Activated T-cell treated with anti-CD3 and anti-CD28 coated beads for 4 hours (primary cell): Measurements from ENCODE around the gene GP1BB.

ENCODE experiments used
- DNase-seq: peaks from one replicate; pipeline ENCODE4 v3.0.0-alpha.2; 2020

The GP1BB gene

DNA sequence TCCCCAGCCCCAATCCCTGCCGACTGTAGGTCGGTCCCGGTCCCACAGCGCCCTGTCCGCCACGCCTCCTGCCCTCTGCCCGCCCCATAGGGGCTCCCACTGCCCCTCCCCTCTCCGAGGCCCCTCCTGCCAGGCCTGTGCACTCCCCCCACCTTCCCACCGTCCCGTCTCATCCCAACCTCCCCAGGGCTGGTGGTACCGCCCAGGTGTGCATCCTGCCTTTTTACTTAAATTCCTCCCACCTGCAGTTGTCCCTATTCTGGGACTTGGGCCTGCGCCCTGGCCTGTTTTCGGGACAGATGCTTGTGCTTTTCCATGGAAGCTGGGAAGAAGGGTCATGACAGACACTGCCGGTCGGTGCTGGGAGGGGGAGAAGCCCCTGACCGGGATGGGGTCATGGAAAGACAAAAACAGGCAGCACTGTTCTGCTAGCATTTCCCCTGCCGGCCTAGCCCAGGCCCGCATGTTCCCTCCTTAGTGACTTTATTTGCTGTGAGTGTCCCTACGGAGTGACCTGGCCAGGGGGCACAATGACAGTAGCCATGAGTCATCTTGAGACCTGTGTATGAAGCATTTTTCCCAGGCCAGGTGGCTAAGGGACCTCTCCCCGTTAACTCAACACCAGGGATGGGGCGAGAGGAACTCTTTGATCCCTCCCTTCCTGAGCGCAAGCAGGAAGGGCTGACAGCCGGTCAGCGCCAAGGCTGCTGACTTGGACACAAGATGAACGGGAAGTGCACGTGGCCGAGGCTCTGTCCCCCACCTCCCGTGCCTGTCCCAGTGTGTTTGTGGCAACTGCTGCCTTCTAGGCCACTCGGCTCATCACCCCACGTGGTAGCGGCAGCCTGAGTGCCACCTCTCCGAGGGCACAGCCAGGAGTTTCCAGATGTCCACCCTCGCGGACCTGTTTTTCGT is 44.3 kb downstream of the GP1BB start:
- no peak for DNase-seq

DNA sequence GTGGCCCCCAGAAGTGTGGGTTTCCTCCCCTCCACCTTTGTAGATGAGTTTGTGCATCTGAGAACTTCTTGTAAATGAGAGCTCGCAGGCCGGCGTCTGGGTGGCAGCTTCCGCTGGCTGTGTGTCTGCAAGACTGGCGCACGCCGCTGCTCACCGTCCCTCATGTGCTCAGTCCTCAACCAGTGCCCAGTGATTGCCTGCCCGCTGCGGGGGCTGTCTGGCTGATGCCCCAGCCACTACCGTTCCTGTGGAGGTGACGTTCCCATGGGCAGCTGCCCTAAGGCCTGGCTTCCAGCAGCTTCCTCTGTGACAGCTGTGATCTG is 46.0 kb downstream of the GP1BB start:
- DNase-seq = no peak

DNA sequence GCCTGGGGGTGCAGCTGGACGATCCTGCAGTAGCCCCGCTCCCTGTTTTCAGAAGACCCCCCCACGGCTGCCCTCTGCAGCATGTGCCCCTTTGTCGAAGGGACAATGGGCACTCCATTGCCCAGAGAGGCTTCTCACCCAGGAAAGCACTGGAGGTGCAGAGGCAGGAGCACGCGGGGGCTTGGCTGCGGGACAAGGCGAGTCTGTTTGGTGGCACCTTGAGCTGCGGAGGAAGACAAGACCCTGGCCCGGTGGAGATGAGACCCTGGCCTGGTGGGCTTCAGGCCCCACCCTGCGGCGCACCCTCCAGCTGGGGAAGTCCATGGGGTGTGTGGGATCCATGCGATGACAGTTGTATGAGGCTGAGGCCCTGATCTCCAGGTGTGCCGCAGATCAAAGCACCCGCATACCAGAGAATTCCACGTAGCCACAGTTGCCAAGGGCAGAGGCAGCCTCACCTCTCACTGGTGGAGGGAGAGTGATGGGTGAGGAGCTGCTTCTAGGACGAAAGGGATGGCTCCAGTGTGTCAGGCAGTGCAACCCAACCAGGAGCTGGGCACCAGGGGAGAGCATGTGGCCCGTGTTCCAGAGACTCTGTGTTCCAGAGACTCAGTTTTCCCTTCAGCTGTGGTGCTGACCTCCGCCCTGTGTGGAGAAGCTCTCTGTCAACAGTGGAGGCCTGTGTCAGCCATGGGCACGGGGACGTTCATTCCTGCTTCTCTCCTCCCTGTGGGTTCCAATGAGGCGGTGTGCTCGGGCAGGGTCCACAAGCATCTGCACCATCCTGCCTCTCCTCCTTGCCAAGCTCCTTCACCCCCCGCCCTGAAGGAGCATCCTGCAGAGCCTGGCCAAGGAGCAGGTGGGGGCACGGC is 47.2 kb downstream of the GP1BB start:
- DNase-seq = no peak

DNA sequence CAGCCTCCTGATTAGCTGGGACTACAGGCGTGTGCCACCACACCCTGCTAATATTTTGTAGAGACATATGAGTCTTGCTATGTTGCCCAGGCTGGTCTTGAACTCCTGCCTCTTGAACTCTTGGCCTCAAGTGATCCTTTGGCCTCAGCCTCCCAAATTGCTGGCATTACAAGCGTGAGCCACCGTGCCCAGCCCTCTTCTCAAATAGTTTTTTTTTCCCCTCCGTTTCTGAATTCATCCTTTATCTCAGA is 49.0 kb downstream of the GP1BB start:
- no peak for DNase-seq

DNA sequence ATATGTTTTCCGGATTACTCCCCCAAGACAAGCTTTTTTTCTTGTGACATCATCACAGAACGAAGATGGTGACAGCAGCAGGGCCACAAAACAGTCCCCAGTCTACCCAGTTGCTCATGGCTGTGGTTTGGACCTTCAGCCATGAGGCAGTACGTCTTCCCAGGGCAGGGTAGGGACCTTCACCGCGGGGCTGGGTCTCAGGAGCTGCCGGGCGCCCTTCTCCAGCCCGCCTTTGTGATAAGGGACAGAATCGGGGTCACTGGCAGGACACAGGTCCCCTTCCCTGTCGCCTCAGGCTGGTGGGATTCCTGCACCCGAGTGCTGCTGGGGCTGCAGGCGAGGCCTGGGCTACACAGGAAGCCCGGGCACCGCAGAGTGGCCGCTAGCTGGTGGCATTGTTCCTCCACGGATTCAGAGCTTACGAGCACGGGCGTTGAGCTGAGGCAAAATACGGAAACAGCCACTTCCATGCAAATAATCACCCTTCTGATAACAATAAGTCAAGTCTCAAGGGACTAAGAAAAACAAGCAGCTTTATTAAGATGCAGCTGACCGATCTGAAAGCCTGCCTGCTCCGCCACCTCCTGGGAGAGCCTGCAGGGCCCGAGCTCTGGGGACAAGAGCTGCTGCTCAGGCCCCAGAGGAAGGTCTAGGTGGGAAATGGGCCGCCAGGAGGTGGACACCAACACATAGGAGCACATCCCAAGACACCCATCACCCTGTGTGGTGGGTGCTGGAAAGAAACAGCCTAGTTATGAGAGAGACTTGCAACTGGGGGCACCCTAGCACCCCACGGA is 49.5 kb downstream of the GP1BB start:
- DNase-seq = no peak

DNA sequence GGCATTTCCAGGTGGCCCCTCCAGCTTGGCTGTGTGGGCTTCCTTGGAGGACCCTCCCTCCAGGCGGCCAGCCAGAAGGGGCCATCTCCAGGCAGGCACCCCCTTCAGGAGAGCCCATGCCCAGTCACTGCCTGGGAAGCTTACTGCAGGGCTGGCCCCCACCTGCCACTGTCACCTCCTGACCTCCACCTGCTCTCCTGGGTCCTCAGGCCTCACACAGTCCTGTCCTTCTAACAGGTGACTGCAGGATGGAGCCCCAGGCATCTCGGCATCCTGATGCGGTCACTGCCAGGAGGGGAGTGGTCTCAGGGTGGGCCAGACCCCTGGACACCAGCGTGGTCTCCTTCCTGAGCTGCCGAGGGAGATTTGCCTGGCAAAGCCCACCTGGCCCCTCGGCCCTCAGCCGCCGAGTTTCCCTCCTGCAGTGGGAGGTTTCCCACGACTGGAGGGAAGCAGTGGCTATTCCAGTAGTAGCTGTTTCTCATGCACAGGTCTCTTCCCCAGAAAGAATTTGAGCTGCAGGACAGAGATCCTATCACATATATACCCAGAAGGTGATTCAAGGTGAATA is 50.2 kb downstream of the GP1BB start:
- DNase-seq = no peak
